DMS79 (cell line): ENCODE results near the gene SIDT2.
"Not testable (repeated sequence)": the region's sequence is repeated elsewhere in the genome, so short reads cannot be mapped to it uniquely, and the experiment has no call there.

Experiments used
- DNase-seq: peaks from one replicate; lab custom pipeline; 2025; lab: John Stamatoyannopoulos, UW

The SIDT2 gene

GRCh38 chr11:117178210-117179034, at the start of gene SIDT2:
Gene SIDT2, plus strand, starts transcription at chr11:117178743. Its CDS starts 521 bp downstream, at chr11:117179264.
- DNase-seq = peak; percentile 89

GRCh38 chr11:117130396-117130795, 48.1 kb upstream of the SIDT2 start:
- not testable (repeated sequence) for DNase-seq

DNA sequence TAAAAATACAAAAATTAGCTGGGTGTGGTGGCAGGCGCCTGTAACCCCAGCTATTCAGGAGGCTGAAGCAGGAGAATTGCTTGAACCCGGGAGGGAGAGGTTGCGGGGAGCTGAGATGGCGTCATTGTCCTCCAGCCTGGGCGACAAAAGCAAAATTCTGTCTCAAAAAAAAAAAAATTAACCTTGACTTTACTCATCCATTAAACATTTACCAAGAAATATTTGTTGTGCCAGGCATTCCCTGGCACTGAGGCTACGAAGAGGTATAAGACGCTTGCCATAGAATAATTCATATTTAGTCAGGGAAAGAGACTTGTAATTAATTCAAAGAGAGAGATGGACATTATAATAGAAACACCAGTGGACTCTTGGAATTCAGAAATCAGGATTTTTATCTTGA, 47.7 kb upstream of the SIDT2 start:
- no peak for DNase-seq

GRCh38 chr11:117134431-117134830, 44.1 kb upstream of the SIDT2 start:
- DNase-seq = no peak

- DNase-seq = not testable (repeated sequence)
Observed at GRCh38 chr11:117134979-117135378, 43.6 kb upstream of the SIDT2 start.

- not testable (repeated sequence) for DNase-seq
Observed at GRCh38 chr11:117137223-117138086, 41.1 kb upstream of the SIDT2 start.

DNA sequence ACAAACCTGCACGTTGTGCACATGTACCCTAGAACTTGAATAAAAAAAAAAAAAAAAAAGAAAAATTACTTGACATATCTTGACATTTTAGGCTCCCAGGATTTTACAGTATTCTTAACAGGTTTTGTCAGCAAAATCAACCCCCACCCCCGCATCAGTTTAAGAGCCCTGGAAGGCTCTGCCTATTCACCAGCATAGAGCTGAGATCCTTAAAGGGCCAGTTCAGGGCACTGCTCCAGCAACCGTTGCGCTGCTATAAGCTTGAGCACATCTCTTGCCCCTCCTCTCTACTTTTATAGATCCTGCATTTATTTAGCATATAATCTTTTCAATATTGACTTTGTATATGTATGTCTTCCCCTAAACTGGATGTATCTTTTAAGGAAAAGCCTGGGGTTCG, 35.2 kb upstream of the SIDT2 start:
- DNase-seq = peak; percentile 52

DNA sequence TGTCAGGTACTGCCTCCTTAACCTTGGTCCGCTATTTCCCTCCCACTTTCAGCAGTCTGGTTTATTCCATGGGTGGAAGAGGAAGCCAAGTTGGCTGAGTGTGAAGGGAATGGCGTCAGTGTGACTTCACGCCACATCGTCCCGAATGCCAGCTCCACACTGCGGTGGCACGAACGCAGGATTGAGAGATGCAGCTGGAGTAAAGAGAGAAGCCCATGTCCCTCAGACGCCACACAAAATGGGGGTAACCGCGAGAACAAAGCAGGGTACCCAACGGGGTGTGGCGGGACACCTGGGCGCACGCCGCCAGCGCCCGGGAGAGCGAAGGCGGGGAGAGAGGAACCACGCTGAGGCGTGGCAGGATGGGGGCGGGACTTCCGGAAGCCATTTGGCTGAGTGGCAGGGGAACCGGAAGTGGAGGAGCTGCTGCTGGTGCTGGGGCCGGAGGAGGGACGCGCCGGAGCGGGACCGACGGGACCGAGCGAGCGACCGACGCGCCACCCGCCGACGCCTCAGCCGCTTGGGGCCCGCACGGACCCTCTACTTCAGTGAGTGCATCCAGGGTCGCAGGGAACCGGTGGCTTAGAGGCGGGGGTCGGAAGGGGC, 34.6 kb upstream of the SIDT2 start, which contains the start of gene PAFAH1B2:
Gene PAFAH1B2, plus strand, starts transcription at position 417 of the 606 bp plus-strand sequence. CDS start 8,161 bp downstream, outside the sequence.
- DNase-seq = peak; percentile 89

DNA sequence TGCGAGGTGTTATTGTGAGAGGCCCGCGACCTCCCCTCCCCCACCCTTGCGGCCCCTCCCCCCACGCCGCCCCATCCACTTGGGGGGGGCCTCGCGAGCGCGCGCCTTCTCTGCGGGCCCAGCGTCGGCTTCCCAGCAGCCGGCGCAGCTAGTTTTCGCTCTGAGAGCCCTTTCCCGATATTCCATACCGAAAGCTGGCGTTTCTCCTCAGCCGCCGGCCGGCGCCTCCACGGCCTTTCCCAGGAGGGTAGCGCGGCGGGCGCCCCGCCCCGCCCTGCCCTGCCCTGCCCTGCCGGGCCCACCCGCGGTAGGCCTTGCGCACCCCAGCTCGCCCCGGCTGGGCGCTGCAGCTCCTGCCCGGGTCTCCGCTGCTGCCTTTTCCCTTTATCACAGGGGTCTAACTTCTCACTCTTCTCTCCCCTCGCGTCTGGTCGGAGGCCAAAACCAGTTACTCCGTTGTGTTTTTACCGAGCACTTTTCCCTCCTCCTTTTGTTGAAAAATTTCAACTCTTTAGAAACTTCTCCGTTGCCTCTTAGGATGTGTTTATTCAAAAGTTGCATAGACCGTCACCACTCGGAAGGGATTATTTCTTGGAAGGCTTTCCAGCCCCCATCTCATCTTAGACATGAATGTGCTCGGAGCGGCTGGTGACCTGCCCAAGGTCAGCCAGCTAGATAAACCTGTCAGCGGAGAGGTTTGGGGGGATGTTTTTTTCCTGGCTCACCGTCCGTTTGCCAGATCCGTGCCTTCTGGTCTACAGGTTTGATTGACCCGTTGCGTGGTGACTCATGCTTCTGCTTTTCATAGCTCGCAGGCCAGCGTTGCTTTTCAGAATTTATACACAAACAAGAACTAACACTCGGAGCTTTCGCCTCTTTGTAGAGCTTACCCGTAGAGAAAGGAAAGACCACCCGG, 33.8 kb upstream of the SIDT2 start:
- no peak for DNase-seq

- no peak for DNase-seq
Observed at GRCh38 chr11:117145393-117145761, 33.2 kb upstream of the SIDT2 start.

GRCh38 chr11:117146521-117146920, 32.0 kb upstream of the SIDT2 start:
- no peak for DNase-seq

- no peak for DNase-seq
Observed at GRCh38 chr11:117152066-117152465, 26.5 kb upstream of the SIDT2 start.

GRCh38 chr11:117154468-117154867, 24.1 kb upstream of the SIDT2 start:
- no peak for DNase-seq

DNA sequence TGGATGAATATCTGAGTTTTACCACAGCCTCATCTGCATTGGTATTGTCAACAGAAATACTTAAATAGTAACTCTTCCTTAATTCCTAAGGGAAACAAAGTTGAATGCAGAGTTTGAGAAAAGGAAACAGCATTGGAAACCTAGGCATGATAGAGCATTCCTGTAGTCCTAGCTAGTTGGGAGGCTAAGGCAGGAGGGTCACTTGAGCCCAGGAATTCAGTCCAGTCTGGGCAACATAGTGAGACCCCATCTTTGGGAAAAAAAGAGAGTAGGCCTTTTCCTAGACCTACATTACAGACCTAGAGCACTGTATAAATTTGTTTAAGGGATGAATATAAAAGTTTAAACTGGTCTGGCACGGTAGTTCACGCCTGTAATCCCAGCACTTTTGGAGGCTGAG, 21.0 kb upstream of the SIDT2 start:
- no peak for DNase-seq

DNA sequence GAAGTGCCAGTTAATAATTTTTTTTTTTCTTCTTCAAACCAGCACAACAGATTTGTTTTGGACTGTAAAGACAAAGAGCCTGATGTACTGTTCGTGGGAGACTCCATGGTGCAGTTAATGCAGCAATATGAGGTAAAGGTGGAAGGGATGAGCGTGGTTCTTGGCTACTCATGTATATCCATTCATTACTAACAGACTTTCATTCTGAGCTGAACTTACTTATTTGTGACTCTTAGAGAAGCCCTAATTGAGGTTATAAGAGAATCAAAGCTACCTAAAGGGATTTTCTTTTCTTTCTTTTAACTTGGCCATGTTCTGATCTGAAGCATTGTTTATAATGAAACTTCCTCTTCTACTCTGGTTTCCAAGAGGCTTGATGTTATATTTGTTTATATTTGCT, 18.7 kb upstream of the SIDT2 start:
- DNase-seq = no peak

DNA sequence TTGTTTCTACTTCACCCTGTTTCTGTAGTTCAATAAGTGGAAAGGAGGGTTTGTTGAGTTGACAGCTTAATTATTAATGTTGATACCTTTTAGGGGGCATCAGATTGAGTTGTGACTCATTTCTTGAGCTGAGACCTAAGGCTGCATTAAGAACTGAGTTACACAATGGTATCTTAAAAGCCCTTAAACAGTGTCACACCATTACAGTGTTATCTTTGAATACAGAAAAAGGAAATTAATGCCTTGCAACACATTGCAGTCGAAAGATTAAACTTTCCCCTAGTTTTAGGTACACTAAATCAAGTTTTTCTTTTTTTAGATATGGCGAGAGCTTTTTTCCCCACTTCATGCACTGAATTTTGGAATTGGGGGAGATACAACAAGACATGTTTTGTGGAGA, 17.7 kb upstream of the SIDT2 start:
- no peak for DNase-seq

DNA sequence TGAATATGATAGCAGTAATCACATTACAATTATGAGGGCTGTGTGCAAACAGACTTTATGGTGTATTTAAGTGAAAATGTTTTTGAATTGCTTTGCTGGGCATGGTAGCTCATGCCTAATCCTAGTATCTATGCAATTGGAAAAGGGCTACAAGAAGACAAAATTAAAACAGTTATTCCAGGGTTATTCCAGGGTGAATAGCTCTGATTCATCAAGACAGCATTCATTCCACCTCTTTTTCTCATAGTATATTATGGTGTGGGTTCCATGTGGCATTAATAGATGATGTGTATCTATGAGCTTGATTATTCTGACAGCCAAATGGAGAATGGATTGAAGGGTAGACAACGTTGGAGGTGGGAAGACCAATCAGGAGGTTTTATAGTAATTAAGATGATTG, 12.1 kb upstream of the SIDT2 start:
- no peak for DNase-seq

- no peak for DNase-seq
Observed at GRCh38 chr11:117169736-117170135, 8.8 kb upstream of the SIDT2 start.

DNA sequence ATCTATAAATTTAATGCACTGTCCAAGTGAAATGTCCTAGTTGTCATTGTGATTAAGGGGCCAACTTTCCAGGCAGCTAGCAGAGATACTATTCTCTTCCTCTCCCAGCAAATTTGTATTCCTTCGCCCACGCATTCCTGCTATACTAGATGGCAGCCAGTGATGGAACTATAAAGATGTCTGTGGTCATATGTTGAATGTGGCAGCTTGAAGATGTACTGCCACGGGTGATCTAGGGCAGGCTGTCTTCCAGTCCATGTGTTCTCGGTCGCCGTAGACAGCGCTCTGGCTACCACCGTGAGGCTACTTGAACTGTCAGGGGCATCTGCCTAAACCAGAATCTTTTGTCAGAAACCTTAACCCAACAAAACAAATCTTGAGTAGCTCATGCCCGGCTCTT, 8.3 kb upstream of the SIDT2 start:
- no peak for DNase-seq

DNA sequence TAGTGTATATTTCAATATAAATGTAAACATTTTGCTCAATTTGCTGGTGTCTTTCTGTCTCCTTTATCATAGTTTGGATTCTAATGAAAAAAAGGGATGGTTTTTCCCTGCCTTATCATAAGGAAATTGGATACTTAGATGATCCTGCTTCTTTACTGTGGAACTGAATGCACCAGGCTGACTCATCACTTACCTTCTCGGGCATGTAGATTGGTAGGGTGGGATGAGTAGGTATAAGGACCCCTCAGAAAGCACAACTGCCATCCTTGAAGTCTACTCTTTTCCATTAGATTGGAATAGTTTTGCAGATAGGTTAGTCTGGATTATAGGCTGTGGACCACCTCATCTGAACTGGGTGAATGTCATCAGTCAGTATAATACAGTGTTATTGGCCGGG, 7.5 kb upstream of the SIDT2 start:
- DNase-seq = no peak

DNA sequence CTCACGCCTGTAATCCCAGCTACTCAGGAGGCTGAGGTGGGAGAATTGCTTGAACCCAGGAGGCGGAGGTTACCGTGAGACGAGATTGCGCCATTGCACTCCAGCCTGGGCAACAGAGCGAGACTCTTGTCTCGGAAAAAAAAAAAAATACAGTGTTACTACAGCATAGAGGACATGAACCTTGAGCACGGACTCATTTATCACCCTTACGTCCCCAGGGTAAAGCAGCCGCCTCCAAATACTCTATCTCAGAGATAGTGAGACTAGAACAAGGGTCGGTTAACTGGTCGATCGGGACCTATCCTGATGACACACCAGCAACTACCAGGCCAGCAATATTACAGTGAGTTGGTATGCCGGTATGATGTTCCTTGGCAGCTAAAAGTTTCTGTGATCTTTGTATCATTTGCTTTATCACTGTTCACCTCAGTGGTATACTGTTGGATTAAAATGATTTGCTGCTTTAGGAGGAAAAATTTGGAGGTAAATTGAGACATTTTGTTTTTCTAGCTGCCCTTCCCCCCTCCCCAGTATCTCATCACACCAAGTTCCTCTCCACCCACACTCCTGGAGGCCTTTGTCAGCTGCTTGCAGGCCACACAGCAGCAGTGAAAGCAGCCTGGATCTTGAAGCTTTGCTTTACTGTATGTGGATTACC, 7.0 kb upstream of the SIDT2 start:
- DNase-seq = no peak
